ENCODE measurements around the gene USP48. TPM values are rescaled to one million over a fixed set of nuclear protein-coding genes. Genes with fewer than 3 reads are reported as not detected.
A peak's percentile ranks its signal among the peaks of the same experiment; 100 is the strongest.

The USP48 gene
- polyA plus RNA-seq, 2 of the 4 experiments (the other 2 are of a cell fraction), result 22.8 to 27.4 TPM

GRCh38 chr1:21668951-21669257 is 114.0 kb downstream of the USP48 start:
- no peak for FAIRE-seq
- no peak for DNase-seq (ENCODE audit: low read depth in 1 of 2, low spot score in 1 of 2)
- TF ChIP-seq HOXB5 (CRISPR knock-in tag; IDR thresholded peaks at IDR 0.05) (no peak), HMGXB4 (CRISPR knock-in tag; IDR thresholded peaks at IDR 0.05; ENCODE audit: borderline replicate concordance) (no peak), ELK1 (IDR thresholded peaks at IDR 0.05; ENCODE audit: low read depth, low read length) (no peak), HOXB13 (CRISPR knock-in tag; IDR thresholded peaks at IDR 0.05; ENCODE audit: low read depth) (no peak), CHD2 (IDR thresholded peaks at IDR 0.05; ENCODE audit: low read length, partially characterized antibody) (no peak), HDAC2 (IDR thresholded peaks at IDR 0.05) (no peak), JUNB (IDR thresholded peaks at IDR 0.05) (no peak), POLR2A (IDR thresholded peaks at IDR 0.05; ENCODE audit: low read length) (no peak), CHD4 (IDR thresholded peaks at IDR 0.05; ENCODE audit: borderline replicate concordance) (no peak)
- no CpG with 5 or more reads among the region's 25 CpGs for WGBS (ENCODE audit: missing lambda C conversion rate)
- ATAC-seq, result no peak
- Histone ChIP-seq H3K9me3 (no peaks in the 10 kb centered on the region), H3K4me2 (peak overlapping the region; percentile 99), H3K4me3 (peak overlapping the region; percentile 45), H3K4me1 (0 out of 3 replicates have a peak, but pooled peaks cover 3% of the 10 kb centered on the region), H3K27ac (peak overlapping the region; percentile 33 to 72; a peak in 4 of 6 replicates)
- ChIA-PET POLR2A (no interaction called here), CTCF (interaction anchor here (0.8 to 1.4 kb wide), 2 partner anchors 14 to 301 kb away, joined by 3 read pairs; no protein-coding TSS in a partner anchor)

- Histone ChIP-seq H3K4me1 (0 out of 3 replicates have a peak, but pooled peaks cover 3% of the 10 kb centered on the region), H3K4me2 (peak overlapping the region; percentile 99), H3K27ac (peak overlapping the region in 1 of 2 experiments; percentile 72; a peak in 4 of 6 replicates), H3K9me3 (no peaks in the 10 kb centered on the region), H3K4me3 (peak overlapping the region; percentile 45)
- ChIA-PET POLR2A (no interaction called here), CTCF (interaction anchor here (1.4 kb wide), 2 partner anchors 9 to 300 kb away, joined by 3 to 5 read pairs; no protein-coding TSS in a partner anchor)
- no peak for DNase-seq (ENCODE audit: low read depth in 1 of 2, low spot score in 1 of 2)
- no peak for FAIRE-seq
- no peak for ATAC-seq
- no peak for TF ChIP-seq PHF8 (IDR thresholded peaks at IDR 0.05; ENCODE audit: borderline replicate concordance, low read depth)
- no peak for TF ChIP-seq ZNF302 (CRISPR knock-in tag; IDR thresholded peaks at IDR 0.05)
- TF ChIP-seq ATOH8 (CRISPR knock-in tag; IDR thresholded peaks at IDR 0.05; ENCODE audit: low read depth), result no peak
- TF ChIP-seq USF2 (IDR thresholded peaks at IDR 0.05), result no peak
- no peak for TF ChIP-seq RARB (CRISPR knock-in tag; IDR thresholded peaks at IDR 0.05)
- no peak for TF ChIP-seq NR3C1 (IDR thresholded peaks at IDR 0.05)
- TF ChIP-seq MAZ (IDR thresholded peaks at IDR 0.05; ENCODE audit: borderline replicate concordance, low read depth, low read length), result no peak
- TF ChIP-seq HMGXB4 (CRISPR knock-in tag; IDR thresholded peaks at IDR 0.05; ENCODE audit: borderline replicate concordance), result no peak
- TF ChIP-seq TP53 (CRISPR knock-in tag; IDR thresholded peaks at IDR 0.05), result no peak
- TF ChIP-seq CEBPB (IDR thresholded peaks at IDR 0.05), result no peak
- TF ChIP-seq ZFP36 (IDR thresholded peaks at IDR 0.05; ENCODE audit: borderline replicate concordance, partially characterized antibody), result no peak
- TF ChIP-seq REST (IDR thresholded peaks at IDR 0.05), result no peak
- TF ChIP-seq ESRRA (IDR thresholded peaks at IDR 0.05; ENCODE audit: borderline replicate concordance, low read length), result no peak
- TF ChIP-seq CBX8 (IDR thresholded peaks at IDR 0.05), result no peak
- TF ChIP-seq POLR2A (IDR thresholded peaks at IDR 0.05; ENCODE audit: low read length), result no peak
- no peak for TF ChIP-seq RAD21 (conservative IDR thresholded peaks at IDR 0.05 in 1 of 2, IDR thresholded peaks at IDR 0.05 in 1 of 2)
- no peak for TF ChIP-seq HEYL (CRISPR knock-in tag; IDR thresholded peaks at IDR 0.05)
- no peak for TF ChIP-seq MAX (IDR thresholded peaks at IDR 0.05)
- no peak for TF ChIP-seq POLR2AphosphoS2 (conservative IDR thresholded peaks at IDR 0.05; ENCODE audit: low read length)
- WGBS (ENCODE audit: missing lambda C conversion rate), result 63% methylated on average over 23 of the region's 33 CpGs
These were observed 114.6 kb downstream of the USP48 start for GRCh38 chr1:21668232-21668950.
